ENCODE results near the gene SLC8A2. TPM values are rescaled to one million over a fixed set of nuclear protein-coding genes. Genes with fewer than 3 reads are reported as not detected.

The SLC8A2 gene
- total RNA-seq, 1 experiment from 2014 or later: 11.3 TPM

DNA sequence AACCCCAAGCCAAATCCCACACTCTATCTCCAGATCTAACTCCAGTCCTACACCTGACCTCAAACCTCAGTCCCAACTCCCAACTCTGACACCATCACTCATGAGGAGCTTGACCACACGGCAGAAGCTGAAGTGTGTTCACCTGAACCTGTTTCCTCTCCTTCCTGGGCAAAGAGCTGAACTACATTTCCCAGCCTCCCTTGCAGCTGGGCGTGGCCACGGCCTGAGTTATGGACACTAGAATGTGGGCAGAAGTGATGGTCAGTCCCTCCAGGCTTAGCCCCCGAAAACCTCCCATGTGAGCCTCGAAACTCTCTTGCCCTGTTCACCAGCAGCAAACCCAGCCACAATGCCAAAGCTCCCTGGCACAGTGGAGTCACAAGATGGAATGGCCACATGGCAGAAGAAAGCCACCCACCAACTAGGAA is 32.9 kb downstream of the SLC8A2 start:
- Histone ChIP-seq H3K79me1 (ENCODE audit: insufficient read depth, low read depth, low read length, poor library complexity, severe bottlenecking) (no peaks in the 10 kb centered on the region), H3K4ac (ENCODE audit: low read depth, low read length) (no peak overlapping the region), H4K5ac (ENCODE audit: insufficient read length, low read depth, low read length) (no peak overlapping the region), H3K56ac (ENCODE audit: insufficient read length, low read depth, low read length) (no peak overlapping the region), H3K4me2 (ENCODE audit: insufficient read depth, insufficient read length, low read length) (no peak overlapping the region), H3K27me3 (ENCODE audit: insufficient read depth, low read length) (no peaks in the 10 kb centered on the region), H2AK5ac (ENCODE audit: insufficient read length, low read length) (no peak overlapping the region), H2BK15ac (ENCODE audit: low read depth, low read length) (no peak overlapping the region), H3K23me2 (ENCODE audit: insufficient read length, low read depth, low read length, poor library complexity, severe bottlenecking) (no peaks in the 10 kb centered on the region), H4K20me1 (ENCODE audit: control insufficient read depth, insufficient read depth, insufficient read length) (no peaks in the 10 kb centered on the region), H2BK12ac (ENCODE audit: insufficient read length, low read depth, low read length) (no peak overlapping the region), H4K8ac (replicated peaks; ENCODE audit: insufficient read length, low read depth, low read length) (no peak overlapping the region), H3T11ph (ENCODE audit: low read length) (no peak overlapping the region), H2BK5ac (ENCODE audit: insufficient read length, low read length) (no peak overlapping the region), H3K14ac (ENCODE audit: insufficient read depth, low read length) (no peak overlapping the region), H3K4me1 (ENCODE audit: insufficient read depth, low read length) (no peaks in the 10 kb centered on the region), H2BK120ac (ENCODE audit: low read depth, low read length, poor library complexity, severe bottlenecking) (no peak overlapping the region), H3K9ac (ENCODE audit: extremely low read depth, insufficient read length, low read length) (no peak overlapping the region), H3K79me2 (ENCODE audit: insufficient read depth, low read length) (no peaks in the 10 kb centered on the region), H3K27ac (ENCODE audit: insufficient read length, low read depth, low read length) (no peak overlapping the region), H2BK20ac (ENCODE audit: low read depth, low read length, poor library complexity, severe bottlenecking) (no peak overlapping the region), H3K18ac (ENCODE audit: insufficient read length, low read depth, low read length) (no peak overlapping the region), H2AFZ (ENCODE audit: low read length) (no peak overlapping the region), H4K91ac (ENCODE audit: insufficient read length, low read depth, low read length) (no peak overlapping the region), H3K9me3 (ENCODE audit: control insufficient read depth, low read depth, low read length) (no peaks in the 10 kb centered on the region), H3K23ac (ENCODE audit: insufficient read length, low read depth, low read length) (no peak overlapping the region)
- Mint-ChIP-seq H3K4me3 (no peak overlapping the region; a peak in 1 of 5 replicates), H3K9me3 (no peaks in the 10 kb centered on the region; a peak in 1 of 5 replicates), H3K36me3 (ENCODE audit: insufficient read depth in 1 of 3, low read depth in 3 of 3) (no peaks in the 10 kb centered on the region), H3K4me1 (peaks cover 13 to 14% of the 10 kb centered on the region in 2 experiments), H3K27me3 (ENCODE audit: low read depth) (peaks cover 14% of the 10 kb centered on the region), H3K27ac (no peak overlapping the region)
- no CpG with 5 or more reads among the region's 5 CpGs for WGBS (ENCODE audit: extremely low coverage, insufficient read length, low lambda C conversion rate)
- peak; percentile 65 for DNase-seq
- TF ChIP-seq, protein P1, sequence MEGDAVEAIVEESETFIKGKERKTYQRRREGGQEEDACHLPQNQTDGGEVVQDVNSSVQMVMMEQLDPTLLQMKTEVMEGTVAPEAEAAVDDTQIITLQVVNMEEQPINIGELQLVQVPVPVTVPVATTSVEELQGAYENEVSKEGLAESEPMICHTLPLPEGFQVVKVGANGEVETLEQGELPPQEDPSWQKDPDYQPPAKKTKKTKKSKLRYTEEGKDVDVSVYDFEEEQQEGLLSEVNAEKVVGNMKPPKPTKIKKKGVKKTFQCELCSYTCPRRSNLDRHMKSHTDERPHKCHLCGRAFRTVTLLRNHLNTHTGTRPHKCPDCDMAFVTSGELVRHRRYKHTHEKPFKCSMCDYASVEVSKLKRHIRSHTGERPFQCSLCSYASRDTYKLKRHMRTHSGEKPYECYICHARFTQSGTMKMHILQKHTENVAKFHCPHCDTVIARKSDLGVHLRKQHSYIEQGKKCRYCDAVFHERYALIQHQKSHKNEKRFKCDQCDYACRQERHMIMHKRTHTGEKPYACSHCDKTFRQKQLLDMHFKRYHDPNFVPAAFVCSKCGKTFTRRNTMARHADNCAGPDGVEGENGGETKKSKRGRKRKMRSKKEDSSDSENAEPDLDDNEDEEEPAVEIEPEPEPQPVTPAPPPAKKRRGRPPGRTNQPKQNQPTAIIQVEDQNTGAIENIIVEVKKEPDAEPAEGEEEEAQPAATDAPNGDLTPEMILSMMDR (conservative IDR thresholded peaks at IDR 0.05): no peak

Data from H9 (cell line).